Endothelial cell of umbilical vein (primary cell): ENCODE results near the gene PABPN1.

Experiments
- EZH2 ChIP-seq: IDR thresholded peaks from 2 replicates; pipeline ENCODE4 v1.6.1; 2012; ENCODE audit warnings: borderline replicate concordance, low read depth, mild to moderate bottlenecking, moderate library complexity, low read length, inconsistent platforms; ENCODE audit not compliant: severe bottlenecking
- JUN ChIP-seq: IDR thresholded peaks from 2 replicates; pipeline ENCODE4 v1.6.1; 2011; ENCODE audit warnings: borderline replicate concordance, low read depth; ENCODE audit not compliant: insufficient read length, insufficient read depth
- POLR2AphosphoS5 ChIP-seq: IDR thresholded peaks from 2 replicates; pipeline ENCODE4 v1.6.1; 2012; ENCODE audit warnings: low read depth, mild to moderate bottlenecking, control low read depth, low read length, moderate library complexity; ENCODE audit not compliant: insufficient read depth
- TF ChIP-seq, protein P1 (sequence below), 2 donors: IDR thresholded peaks; 1 replicate in 1 of 2; 2 replicates in 1 of 2; pipeline ENCODE4 v1.5.1; 2011; ENCODE audit warnings: low read length in 2 of 2, mild to moderate bottlenecking in 2 of 2, moderate library complexity in 2 of 2, control low read depth in 1 of 2, inconsistent platforms in 1 of 2, low read depth in 1 of 2; ENCODE audit not compliant: insufficient read depth in 1 of 2; ENCODE audit errors: extremely low read depth in 1 of 2

DNA sequence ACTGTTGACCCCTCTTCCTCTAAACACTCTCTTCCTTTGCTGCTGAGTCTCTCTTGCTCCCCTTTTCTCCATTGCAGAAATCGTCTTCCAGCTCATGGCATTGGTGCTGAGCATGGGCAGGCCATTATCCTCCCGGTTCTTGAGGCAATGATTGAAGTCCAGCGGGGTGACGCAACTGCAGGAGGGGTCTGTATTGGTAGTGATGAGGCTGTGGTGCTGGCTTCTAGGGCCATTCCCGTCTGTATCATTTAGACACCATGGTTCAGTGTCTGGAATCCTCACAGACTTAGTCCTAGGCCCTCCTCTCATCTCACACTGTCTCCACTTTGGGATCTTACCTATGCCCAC lies 32.1 kb downstream of the PABPN1 start:
- no peak for TF ChIP-seq POLR2AphosphoS5
- TF ChIP-seq, protein P1, sequence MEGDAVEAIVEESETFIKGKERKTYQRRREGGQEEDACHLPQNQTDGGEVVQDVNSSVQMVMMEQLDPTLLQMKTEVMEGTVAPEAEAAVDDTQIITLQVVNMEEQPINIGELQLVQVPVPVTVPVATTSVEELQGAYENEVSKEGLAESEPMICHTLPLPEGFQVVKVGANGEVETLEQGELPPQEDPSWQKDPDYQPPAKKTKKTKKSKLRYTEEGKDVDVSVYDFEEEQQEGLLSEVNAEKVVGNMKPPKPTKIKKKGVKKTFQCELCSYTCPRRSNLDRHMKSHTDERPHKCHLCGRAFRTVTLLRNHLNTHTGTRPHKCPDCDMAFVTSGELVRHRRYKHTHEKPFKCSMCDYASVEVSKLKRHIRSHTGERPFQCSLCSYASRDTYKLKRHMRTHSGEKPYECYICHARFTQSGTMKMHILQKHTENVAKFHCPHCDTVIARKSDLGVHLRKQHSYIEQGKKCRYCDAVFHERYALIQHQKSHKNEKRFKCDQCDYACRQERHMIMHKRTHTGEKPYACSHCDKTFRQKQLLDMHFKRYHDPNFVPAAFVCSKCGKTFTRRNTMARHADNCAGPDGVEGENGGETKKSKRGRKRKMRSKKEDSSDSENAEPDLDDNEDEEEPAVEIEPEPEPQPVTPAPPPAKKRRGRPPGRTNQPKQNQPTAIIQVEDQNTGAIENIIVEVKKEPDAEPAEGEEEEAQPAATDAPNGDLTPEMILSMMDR (IDR thresholded peaks at IDR 0.05; ENCODE audit: extremely low read depth in 1 of 2, insufficient read depth in 1 of 2, low read depth in 1 of 2, low read length in 2 of 2): no peak
- TF ChIP-seq EZH2: no peak
- TF ChIP-seq JUN: no peak
